ENCODE data around the gene KCTD15.

The KCTD15 gene

GRCh38 chr19:33841685-33842084 lies 45.0 kb downstream of the KCTD15 start:
- H3K4me3 ChIP-seq (ENCODE audit: low read depth in 1 of 2, low read length in 2 of 2) = no peak overlapping the region
- no peaks in the 10 kb centered on the region for H3K27me3 ChIP-seq (ENCODE audit: low read depth, low read length)
- H3K9me3 ChIP-seq (ENCODE audit: control insufficient read depth in 1 of 2, low read length in 2 of 2) = no peaks in the 10 kb centered on the region
- H3K4me1 ChIP-seq (ENCODE audit: control insufficient read depth in 1 of 2, insufficient read depth in 2 of 2, low read length in 2 of 2) = no peaks in the 10 kb centered on the region
- H3K27ac ChIP-seq (ENCODE audit: low read length) = no peak overlapping the region
- no peaks in the 10 kb centered on the region for H3K36me3 ChIP-seq (ENCODE audit: control insufficient read depth in 1 of 2, insufficient read depth in 2 of 2, low read length in 2 of 2)

GRCh38 chr19:33844478-33844877 lies 47.8 kb downstream of the KCTD15 start:
- no peaks in the 10 kb centered on the region for H3K36me3 ChIP-seq (ENCODE audit: control insufficient read depth in 1 of 2, insufficient read depth in 2 of 2, low read length in 2 of 2)
- H3K9me3 ChIP-seq (ENCODE audit: control insufficient read depth in 1 of 2, low read length in 2 of 2) = no peaks in the 10 kb centered on the region
- no peak overlapping the region for H3K4me3 ChIP-seq (ENCODE audit: low read depth in 1 of 2, low read length in 2 of 2)
- no peak overlapping the region for H3K27ac ChIP-seq (ENCODE audit: low read length)
- no peaks in the 10 kb centered on the region for H3K27me3 ChIP-seq (ENCODE audit: low read depth, low read length)
- no peaks in the 10 kb centered on the region for H3K4me1 ChIP-seq (ENCODE audit: control insufficient read depth in 1 of 2, insufficient read depth in 2 of 2, low read length in 2 of 2)

GRCh38 chr19:33845498-33845897 lies 48.8 kb downstream of the KCTD15 start:
- Histone ChIP-seq H3K36me3 (ENCODE audit: control insufficient read depth in 1 of 2, insufficient read depth in 2 of 2, low read length in 2 of 2) (no peaks in the 10 kb centered on the region), H3K4me3 (ENCODE audit: low read depth in 1 of 2, low read length in 2 of 2) (no peak overlapping the region), H3K27me3 (ENCODE audit: low read depth, low read length) (no peaks in the 10 kb centered on the region), H3K4me1 (ENCODE audit: control insufficient read depth in 1 of 2, insufficient read depth in 2 of 2, low read length in 2 of 2) (no peaks in the 10 kb centered on the region), H3K9me3 (ENCODE audit: control insufficient read depth in 1 of 2, low read length in 2 of 2) (peaks cover 0 to 3% of the 10 kb centered on the region in 2 donors), H3K27ac (ENCODE audit: low read length) (no peak overlapping the region)

GRCh38 chr19:33849551-33850147 lies 53.0 kb downstream of the KCTD15 start:
- Histone ChIP-seq H3K4me1 (ENCODE audit: control insufficient read depth in 1 of 2, insufficient read depth in 2 of 2, low read length in 2 of 2) (no peaks in the 10 kb centered on the region), H3K9me3 (ENCODE audit: control insufficient read depth in 1 of 2, low read length in 2 of 2) (peaks cover 0 to 3% of the 10 kb centered on the region in 2 donors), H3K4me3 (ENCODE audit: low read depth in 1 of 2, low read length in 2 of 2) (no peak overlapping the region), H3K27me3 (ENCODE audit: low read depth, low read length) (no peaks in the 10 kb centered on the region), H3K36me3 (ENCODE audit: control insufficient read depth in 1 of 2, insufficient read depth in 2 of 2, low read length in 2 of 2) (no peaks in the 10 kb centered on the region), H3K27ac (ENCODE audit: low read length) (no peak overlapping the region)

GRCh38 chr19:33859016-33859415 lies 62.3 kb downstream of the KCTD15 start:
- Histone ChIP-seq H3K4me1 (ENCODE audit: control insufficient read depth in 1 of 2, insufficient read depth in 2 of 2, low read length in 2 of 2) (no peaks in the 10 kb centered on the region), H3K36me3 (ENCODE audit: control insufficient read depth in 1 of 2, insufficient read depth in 2 of 2, low read length in 2 of 2) (no peaks in the 10 kb centered on the region), H3K4me3 (ENCODE audit: low read depth in 1 of 2, low read length in 2 of 2) (no peak overlapping the region), H3K9me3 (ENCODE audit: control insufficient read depth in 1 of 2, low read length in 2 of 2) (no peaks in the 10 kb centered on the region), H3K27me3 (ENCODE audit: low read depth, low read length) (no peaks in the 10 kb centered on the region), H3K27ac (ENCODE audit: low read length) (no peak overlapping the region)

- Histone ChIP-seq H3K27me3 (ENCODE audit: low read depth, low read length) (no peaks in the 10 kb centered on the region), H3K4me1 (ENCODE audit: control insufficient read depth in 1 of 2, insufficient read depth in 2 of 2, low read length in 2 of 2) (no peaks in the 10 kb centered on the region)
Observed at GRCh38 chr19:33860312-33861090, 63.8 kb downstream of the KCTD15 start.

GRCh38 chr19:33861950-33862349 lies 65.3 kb downstream of the KCTD15 start:
- no peaks in the 10 kb centered on the region for H3K4me1 ChIP-seq (ENCODE audit: control insufficient read depth in 1 of 2, insufficient read depth in 2 of 2, low read length in 2 of 2)
- H3K36me3 ChIP-seq (ENCODE audit: control insufficient read depth in 1 of 2, insufficient read depth in 2 of 2, low read length in 2 of 2) = no peaks in the 10 kb centered on the region
- H3K4me3 ChIP-seq (ENCODE audit: low read depth in 1 of 2, low read length in 2 of 2) = no peak overlapping the region
- no peaks in the 10 kb centered on the region for H3K9me3 ChIP-seq (ENCODE audit: control insufficient read depth in 1 of 2, low read length in 2 of 2)
- no peaks in the 10 kb centered on the region for H3K27me3 ChIP-seq (ENCODE audit: low read depth, low read length)
- no peak overlapping the region for H3K27ac ChIP-seq (ENCODE audit: low read length)

More at GRCh38 chr19:33860312-33861090, 63.8 kb downstream of the KCTD15 start:
- Histone ChIP-seq H3K4me3 (ENCODE audit: low read depth in 1 of 2, low read length in 2 of 2) (no peak overlapping the region), H3K9me3 (ENCODE audit: control insufficient read depth in 1 of 2, low read length in 2 of 2) (no peaks in the 10 kb centered on the region), H3K27ac (ENCODE audit: low read length) (no peak overlapping the region), H3K36me3 (ENCODE audit: control insufficient read depth in 1 of 2, insufficient read depth in 2 of 2, low read length in 2 of 2) (no peaks in the 10 kb centered on the region)

GRCh38 chr19:33862981-33863380 lies 66.3 kb downstream of the KCTD15 start:
- H3K9me3 ChIP-seq (ENCODE audit: control insufficient read depth in 1 of 2, low read length in 2 of 2) = no peaks in the 10 kb centered on the region

GRCh38 chr19:33863436-33863835 lies 66.8 kb downstream of the KCTD15 start:
- no peaks in the 10 kb centered on the region for H3K4me1 ChIP-seq (ENCODE audit: control insufficient read depth in 1 of 2, insufficient read depth in 2 of 2, low read length in 2 of 2)
- H3K36me3 ChIP-seq (ENCODE audit: control insufficient read depth in 1 of 2, insufficient read depth in 2 of 2, low read length in 2 of 2) = no peaks in the 10 kb centered on the region
- H3K27ac ChIP-seq (ENCODE audit: low read length) = no peak overlapping the region
- no peaks in the 10 kb centered on the region for H3K9me3 ChIP-seq (ENCODE audit: control insufficient read depth in 1 of 2, low read length in 2 of 2)
- no peaks in the 10 kb centered on the region for H3K27me3 ChIP-seq (ENCODE audit: low read depth, low read length)
- no peak overlapping the region for H3K4me3 ChIP-seq (ENCODE audit: low read depth in 1 of 2, low read length in 2 of 2)

More at GRCh38 chr19:33862981-33863380, 66.3 kb downstream of the KCTD15 start:
- Histone ChIP-seq H3K4me3 (ENCODE audit: low read depth in 1 of 2, low read length in 2 of 2) (no peak overlapping the region), H3K27me3 (ENCODE audit: low read depth, low read length) (no peaks in the 10 kb centered on the region), H3K4me1 (ENCODE audit: control insufficient read depth in 1 of 2, insufficient read depth in 2 of 2, low read length in 2 of 2) (no peaks in the 10 kb centered on the region), H3K36me3 (ENCODE audit: control insufficient read depth in 1 of 2, insufficient read depth in 2 of 2, low read length in 2 of 2) (no peaks in the 10 kb centered on the region), H3K27ac (ENCODE audit: low read length) (no peak overlapping the region)

GRCh38 chr19:33864311-33864850 lies 67.7 kb downstream of the KCTD15 start:
- Histone ChIP-seq H3K36me3 (ENCODE audit: control insufficient read depth in 1 of 2, insufficient read depth in 2 of 2, low read length in 2 of 2) (no peaks in the 10 kb centered on the region), H3K27me3 (ENCODE audit: low read depth, low read length) (no peaks in the 10 kb centered on the region), H3K9me3 (ENCODE audit: control insufficient read depth in 1 of 2, low read length in 2 of 2) (no peaks in the 10 kb centered on the region), H3K4me3 (ENCODE audit: low read depth in 1 of 2, low read length in 2 of 2) (no peak overlapping the region), H3K4me1 (ENCODE audit: control insufficient read depth in 1 of 2, insufficient read depth in 2 of 2, low read length in 2 of 2) (peaks cover 0 to 5% of the 10 kb centered on the region in 2 donors), H3K27ac (ENCODE audit: low read length) (no peak overlapping the region)

- no peaks in the 10 kb centered on the region for H3K9me3 ChIP-seq (ENCODE audit: control insufficient read depth in 1 of 2, low read length in 2 of 2)
- no peaks in the 10 kb centered on the region for H3K36me3 ChIP-seq (ENCODE audit: control insufficient read depth in 1 of 2, insufficient read depth in 2 of 2, low read length in 2 of 2)
- no peak overlapping the region for H3K27ac ChIP-seq (ENCODE audit: low read length)
- H3K4me3 ChIP-seq (ENCODE audit: low read depth in 1 of 2, low read length in 2 of 2) = no peak overlapping the region
- H3K4me1 ChIP-seq (ENCODE audit: control insufficient read depth in 1 of 2, insufficient read depth in 2 of 2, low read length in 2 of 2) = peaks cover 0 to 5% of the 10 kb centered on the region in 2 donors
- no peaks in the 10 kb centered on the region for H3K27me3 ChIP-seq (ENCODE audit: low read depth, low read length)
Observed at GRCh38 chr19:33865306-33865705, 68.6 kb downstream of the KCTD15 start.

Measured in muscle layer of duodenum (tissue), 2 donors.